ENCODE measurements around the gene BSN.

The BSN gene

DNA sequence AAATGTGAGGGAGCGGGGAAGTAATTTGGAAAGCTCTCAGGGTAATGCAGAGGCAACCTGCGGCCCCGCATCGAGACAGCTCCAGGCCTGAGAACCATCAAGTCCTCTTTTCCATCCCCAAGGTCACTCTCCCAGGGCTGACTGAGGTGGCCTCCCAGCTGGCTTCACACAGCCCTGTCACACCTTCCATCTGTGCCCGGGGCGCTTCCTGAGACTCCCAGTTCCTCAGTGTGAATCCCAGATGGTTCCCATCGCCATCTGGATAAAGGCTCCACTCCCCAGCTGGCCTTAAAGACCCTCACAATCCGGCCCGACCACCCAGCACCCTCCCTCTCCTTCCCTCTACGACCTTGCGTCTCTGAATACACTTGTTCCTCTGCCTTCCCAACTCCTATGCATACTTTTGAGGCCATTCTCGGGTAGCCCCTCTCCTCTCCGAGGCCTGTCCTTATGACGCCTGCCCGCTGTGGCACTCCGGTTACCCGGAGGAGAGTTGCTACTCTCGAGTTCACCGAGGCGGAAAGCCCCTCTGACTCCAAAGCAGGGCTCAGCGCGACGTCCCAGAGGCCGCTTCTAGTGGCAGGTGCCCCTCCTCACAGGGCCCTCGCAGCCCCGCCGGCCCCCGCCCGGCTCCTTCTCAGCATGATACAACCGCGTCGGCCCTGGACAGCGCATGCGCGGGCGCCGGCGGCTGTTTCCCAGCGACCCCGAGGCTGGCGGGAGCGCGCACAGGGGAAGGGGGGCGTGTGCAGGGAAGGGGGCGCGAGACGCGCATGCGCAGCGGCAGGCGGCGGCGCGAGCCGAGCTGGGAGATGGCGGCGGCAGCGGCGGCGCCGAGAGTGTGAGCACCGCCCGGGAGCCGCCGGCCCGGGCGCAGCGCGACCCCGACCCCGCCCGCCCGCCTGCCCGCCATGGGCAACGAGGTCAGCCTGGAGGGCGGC is at the start of gene BSN:
BSN (plus strand) TSS at position 786 of the 941 bp plus-strand sequence; CDS start at position 912, 126 bp downstream.
- peak; percentile 39 to 75 for DNase-seq

DNA sequence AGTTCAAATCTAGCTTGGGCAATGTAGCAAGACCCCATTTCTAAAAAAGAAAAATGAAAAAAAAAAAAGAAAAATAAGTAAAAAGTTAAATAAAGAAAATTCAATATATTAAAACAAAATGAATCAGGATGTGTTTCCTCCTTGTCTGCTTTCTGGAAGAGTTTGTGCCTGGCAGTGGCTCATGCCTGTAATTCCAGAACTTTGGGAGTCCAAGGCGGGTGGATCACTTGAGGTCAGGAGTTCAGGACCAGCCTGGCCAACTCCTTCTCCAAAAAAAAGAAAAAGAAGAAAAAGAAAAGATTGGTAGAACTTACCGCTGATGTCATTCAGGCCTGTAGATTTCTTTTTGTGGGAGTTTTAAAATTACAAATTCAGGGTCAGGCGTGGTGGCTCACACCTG is 47.4 kb upstream of the BSN start:
- no peak for DNase-seq

- no peak for DNase-seq
These were observed 45.2 kb upstream of the BSN start for GRCh38 chr3:49509028-49509561.

GRCh38 chr3:49511639-49512038 is 42.6 kb upstream of the BSN start:
- no peak for DNase-seq

GRCh38 chr3:49512781-49513355 is 41.4 kb upstream of the BSN start:
- no peak for DNase-seq

DNA sequence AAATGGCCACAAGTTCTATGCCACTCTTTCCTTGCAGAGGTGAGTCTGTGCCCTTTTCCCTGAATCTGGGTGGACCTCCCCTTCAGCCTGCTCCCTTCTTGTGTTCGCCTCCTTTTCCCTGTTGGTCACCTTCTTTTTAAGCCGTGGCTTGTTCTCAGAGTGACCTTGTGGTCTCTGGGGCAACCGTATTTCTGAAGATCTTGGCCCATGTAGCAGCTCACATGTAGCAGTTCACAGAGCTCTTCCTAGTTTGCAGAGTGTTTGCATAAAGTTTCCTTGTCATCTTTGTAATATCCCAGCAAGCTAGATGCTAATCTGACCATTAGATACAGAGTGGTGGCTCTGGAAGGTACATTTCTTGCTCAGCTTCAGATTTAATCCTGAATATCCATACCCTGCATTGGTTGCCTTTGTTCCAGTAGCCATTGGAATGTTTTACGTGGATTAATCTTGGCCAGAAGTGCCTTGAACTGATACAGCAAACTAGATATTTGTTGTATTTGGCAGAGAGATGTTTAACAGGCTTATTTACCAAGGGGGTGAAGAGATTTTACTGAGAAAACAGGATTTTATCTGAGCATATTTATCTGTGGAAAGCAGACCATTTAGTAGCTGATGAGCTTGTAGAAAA is 40.7 kb upstream of the BSN start:
- no peak for DNase-seq

DNA sequence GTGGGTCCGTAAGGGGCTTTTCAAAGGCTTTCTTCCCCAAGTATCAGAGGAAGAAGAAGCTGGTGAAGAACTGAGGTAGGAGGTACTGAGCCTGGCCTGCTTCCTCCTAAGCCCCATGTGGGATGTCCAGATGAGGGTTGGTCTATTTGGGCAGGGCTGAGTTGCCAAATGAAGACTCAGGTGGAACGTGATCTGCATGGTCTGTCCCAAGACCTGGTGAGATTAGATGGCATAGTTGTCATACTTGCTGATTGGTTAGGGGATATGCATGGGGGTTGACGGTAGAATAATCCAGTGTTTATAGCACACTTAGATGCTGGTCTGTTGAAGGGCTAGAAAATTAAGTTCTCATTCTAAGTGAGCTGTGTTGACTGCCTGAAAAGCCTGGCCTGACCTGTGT is 36.3 kb upstream of the BSN start:
- no peak for DNase-seq

- no peak for DNase-seq
These were observed 35.8 kb upstream of the BSN start for GRCh38 chr3:49518441-49518840.

GRCh38 chr3:49519296-49519695 is 35.0 kb upstream of the BSN start:
- DNase-seq, result no peak

GRCh38 chr3:49519916-49520385 is 34.3 kb upstream of the BSN start:
- no peak for DNase-seq

- no peak for DNase-seq
These were observed 30.2 kb upstream of the BSN start for GRCh38 chr3:49523756-49524747.

GRCh38 chr3:49529567-49529966 is 24.7 kb upstream of the BSN start:
- no peak for DNase-seq

DNA sequence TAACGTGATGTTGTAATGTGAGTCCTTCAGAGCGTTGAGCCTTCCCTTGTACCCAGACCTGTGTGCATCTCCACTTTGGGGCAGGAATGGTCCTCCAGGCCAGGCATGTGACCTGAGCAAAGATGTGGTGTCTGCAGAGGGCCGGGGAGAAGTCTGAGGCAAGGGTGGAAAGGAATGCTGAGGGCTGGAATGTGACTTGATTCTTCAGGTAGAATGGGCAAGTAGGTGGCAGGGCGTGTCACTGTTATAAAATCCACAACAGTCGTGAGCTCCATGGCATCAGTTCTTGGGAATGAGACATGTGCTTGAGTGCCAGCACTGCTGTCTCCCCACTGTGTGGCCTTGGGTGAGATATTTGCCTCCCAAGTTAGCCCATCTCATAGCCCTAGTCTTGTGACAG is 24.0 kb upstream of the BSN start:
- DNase-seq, result no peak

- no peak for DNase-seq
These were observed 23.6 kb upstream of the BSN start for GRCh38 chr3:49530701-49531100.

DNA sequence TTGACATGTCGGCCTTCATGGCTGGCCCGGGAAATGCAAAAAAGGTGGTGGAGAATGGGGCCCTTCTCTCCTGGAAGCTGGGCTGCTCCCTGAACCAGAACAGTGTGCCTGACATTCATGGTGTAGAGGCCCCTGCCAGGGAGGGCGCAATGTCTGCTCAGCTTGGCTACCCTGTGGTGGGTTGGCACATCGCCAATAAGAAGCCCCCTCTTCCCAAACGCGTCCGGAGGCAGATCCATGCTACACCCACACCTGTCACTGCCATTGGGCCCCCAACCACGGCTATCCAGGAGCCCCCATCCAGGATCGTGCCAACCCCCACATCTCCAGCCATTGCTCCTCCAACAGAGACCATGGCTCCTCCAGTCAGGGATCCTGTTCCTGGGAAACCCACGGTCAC is 23.1 kb upstream of the BSN start:
- DNase-seq, result no peak

- no peak for DNase-seq
These were observed 22.6 kb upstream of the BSN start for GRCh38 chr3:49531715-49532114.

GRCh38 chr3:49533031-49533430 is 21.2 kb upstream of the BSN start:
- DNase-seq, result no peak

DNA sequence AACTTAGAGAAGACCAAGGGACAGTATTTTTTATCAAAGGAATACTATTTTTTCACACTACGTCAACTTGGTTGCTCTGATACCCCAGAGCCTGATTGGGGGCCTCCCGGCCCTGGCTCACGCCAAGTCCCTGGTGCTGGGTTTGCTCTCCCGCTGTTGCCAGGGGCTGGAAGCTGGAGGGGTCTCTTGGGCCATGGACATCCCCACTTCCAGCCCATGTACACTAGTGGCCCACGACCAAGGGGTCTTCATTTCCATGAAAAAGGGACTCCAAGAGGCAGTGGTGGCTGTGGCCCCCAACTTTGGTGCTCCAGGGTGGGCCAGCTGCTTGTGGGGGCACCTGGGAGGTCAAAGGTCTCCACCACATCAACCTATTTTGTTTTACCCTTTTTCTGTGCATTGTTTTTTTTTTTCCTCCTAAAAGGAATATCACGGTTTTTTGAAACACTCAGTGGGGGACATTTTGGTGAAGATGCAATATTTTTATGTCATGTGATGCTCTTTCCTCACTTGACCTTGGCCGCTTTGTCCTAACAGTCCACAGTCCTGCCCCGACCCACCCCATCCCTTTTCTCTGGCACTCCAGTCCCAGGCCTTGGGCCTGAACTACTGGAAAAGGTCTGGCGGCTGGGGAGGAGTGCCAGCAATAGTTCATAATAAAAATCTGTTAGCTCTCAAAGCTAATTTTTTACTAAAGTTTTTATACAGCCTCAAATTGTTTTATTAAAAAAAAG is 20.3 kb upstream of the BSN start:
- DNase-seq, result no peak

DNA sequence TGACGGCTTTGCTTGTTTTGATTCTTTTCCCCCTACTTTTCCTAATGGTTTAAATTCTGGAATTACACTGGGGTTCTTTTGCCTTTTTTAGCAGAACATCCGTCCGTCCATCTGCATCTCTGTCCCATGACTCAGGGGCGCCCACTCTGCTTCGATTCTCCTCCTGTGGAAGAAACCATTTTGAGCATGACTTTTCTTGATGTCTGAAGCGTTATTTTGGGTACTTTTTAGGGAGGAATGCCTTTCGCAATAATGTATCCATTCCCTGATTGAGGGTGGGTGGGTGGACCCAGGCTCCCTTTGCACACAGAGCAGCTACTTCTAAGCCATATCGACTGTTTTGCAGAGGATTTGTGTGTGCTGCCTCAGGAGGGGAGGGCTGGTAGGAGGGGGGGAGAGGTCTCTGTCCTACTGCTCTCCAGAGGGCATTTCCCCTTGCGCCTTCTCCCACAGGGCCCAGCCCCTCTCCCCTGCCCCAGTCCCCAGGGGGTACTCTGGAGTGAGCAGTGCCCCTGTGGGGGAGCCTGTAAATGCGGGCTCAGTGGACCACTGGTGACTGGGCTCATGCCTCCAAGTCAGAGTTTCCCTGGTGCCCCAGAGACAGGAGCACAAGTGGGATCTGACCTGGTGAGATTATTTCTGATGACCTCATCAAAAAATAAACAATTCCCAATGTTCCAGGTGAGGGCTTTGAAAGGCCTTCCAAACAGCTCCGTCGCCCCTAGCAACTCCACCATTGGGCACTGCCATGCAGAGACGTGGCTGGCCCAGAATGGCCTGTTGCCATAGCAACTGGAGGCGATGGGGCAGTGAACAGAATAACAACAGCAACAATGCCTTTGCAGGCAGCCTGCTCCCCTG is 19.5 kb upstream of the BSN start:
- DNase-seq, result no peak
